HG02642 (cell line): ENCODE data around the gene PCK2.
A peak's percentile ranks its signal among the peaks of the same experiment; 100 is the strongest.

Source experiments
- ATAC-seq: cut with Tn5 transposase; IDR thresholded peaks from one replicate; pipeline ENCODE4 v1.9.1; 2021; ENCODE audit warnings: mild to moderate bottlenecking; ENCODE audit not compliant: unreplicated experiment, poor library complexity

PCK2 gene

DNA sequence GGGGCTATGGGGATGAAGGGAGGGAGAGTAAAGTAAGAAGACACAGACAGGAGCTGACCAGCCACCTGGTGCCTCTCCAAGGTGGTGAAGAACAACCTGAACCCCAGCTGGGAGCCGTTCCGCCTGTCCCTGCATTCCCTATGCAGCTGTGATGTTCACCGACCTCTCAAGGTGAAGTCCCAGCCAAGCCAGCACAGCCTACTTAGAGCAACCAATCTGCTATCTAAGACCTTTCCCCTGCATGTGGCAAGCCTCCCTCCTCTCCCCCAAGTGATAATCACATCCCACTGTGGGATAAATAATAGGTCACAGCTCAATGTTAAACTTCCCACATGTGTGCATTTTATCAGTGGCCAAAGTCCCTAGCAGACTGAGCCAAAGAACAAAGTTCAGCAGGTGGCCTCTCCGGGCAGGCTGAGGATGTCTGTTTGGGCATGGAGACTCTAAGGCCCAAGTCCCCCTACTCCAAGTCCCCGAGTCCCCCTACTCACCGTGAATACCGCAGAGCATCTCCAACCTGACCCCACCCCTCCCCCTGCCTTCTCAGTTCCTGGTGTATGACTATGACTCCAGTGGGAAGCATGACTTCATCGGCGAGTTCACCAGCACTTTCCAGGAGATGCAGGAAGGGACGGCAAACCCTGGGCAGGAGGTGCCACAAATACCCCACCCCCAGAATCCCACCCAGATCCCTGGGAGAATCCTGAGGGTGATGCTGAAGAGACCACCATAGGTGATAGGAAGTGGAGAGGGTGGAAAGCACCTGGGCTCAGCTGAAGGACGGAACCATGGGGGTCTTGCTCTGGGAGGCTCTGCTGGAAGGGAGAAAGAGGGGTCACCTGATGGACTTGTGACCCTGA is 19.3 kb upstream of the PCK2 start:
- no peak for ATAC-seq

DNA sequence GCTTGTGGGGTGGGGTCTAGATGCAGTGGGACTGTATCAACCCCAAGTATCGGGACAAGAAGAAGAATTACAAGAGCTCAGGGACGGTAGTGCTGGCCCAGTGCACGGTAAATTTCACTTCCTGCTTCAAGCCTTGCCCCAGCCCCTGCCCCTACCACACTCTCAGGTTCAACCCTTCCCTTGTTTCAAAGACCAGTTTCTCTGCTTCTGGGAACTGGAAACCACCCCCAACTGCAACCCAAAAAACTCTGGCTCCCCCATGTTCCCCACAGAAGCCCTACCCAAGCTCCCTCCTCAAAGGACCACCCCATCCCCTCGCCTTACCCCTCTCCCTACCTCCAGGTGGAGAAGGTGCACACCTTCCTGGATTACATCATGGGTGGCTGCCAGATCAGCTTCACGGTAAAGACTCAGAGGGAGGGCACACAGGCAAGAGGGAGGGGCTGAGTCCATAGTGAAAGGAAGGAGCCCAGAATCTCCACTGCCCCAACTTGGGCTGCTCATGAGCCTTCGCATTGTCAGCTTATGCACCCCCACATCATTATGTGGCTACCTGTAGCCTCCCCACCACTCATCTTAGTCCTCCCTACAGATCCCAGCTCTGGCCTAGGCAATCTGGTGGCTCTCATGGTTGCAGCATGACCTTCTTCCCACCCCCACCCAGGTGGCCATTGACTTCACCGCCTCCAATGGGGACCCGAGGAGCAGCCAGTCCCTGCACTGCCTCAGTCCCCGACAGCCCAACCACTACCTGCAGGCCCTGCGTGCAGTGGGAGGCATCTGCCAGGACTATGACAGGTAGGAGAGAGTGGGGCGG is 18.4 kb upstream of the PCK2 start:
- no peak for ATAC-seq

DNA sequence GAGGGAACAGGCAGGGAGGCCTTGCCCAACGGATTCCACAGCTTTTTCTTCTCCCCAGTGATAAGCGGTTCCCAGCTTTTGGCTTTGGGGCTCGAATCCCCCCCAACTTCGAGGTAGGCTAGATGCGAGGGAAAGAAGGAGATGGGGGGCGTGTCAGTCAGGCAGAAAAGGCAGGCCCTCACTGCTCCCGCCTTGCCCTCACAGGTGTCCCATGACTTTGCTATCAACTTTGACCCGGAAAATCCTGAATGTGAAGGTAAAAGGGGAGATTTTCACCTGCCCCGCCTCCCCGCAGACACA is 17.9 kb upstream of the PCK2 start:
- ATAC-seq = no peak

DNA sequence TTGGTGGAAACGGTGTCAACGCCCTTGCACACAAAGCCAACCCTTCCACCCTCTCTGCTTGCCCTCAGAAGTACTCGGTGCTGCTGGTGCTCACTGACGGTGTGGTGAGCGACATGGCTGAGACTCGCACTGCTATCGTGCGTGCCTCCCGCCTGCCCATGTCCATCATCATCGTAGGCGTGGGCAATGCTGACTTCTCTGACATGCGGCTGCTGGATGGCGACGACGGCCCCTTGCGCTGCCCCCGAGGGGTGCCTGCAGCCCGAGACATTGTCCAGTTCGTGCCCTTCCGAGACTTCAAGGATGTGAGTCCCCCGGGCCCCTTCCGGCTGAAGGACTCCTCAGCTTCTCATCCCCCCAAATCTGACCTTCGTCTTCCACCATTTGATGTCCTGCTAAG is 17.0 kb upstream of the PCK2 start:
- ATAC-seq = no peak

DNA sequence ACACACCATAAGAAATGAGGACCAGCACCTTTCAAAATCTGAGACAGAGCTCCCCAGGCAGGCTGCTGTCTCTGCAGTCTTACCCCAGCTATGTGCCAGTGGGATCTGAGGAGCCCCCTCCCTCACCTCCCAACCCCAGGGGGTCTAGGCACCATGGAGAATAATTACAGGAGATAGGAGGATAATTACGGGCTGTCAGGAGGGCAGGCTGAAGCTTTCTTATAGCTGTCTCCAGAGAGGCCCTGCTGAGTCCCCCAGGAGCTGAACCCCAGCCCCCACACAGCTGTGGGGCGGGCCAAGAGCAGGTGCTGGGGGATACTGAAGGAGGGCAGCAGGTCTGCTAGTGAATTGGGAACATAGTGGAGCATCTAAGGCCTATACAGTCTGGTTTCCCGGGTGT is 16.0 kb upstream of the PCK2 start:
- no peak for ATAC-seq

DNA sequence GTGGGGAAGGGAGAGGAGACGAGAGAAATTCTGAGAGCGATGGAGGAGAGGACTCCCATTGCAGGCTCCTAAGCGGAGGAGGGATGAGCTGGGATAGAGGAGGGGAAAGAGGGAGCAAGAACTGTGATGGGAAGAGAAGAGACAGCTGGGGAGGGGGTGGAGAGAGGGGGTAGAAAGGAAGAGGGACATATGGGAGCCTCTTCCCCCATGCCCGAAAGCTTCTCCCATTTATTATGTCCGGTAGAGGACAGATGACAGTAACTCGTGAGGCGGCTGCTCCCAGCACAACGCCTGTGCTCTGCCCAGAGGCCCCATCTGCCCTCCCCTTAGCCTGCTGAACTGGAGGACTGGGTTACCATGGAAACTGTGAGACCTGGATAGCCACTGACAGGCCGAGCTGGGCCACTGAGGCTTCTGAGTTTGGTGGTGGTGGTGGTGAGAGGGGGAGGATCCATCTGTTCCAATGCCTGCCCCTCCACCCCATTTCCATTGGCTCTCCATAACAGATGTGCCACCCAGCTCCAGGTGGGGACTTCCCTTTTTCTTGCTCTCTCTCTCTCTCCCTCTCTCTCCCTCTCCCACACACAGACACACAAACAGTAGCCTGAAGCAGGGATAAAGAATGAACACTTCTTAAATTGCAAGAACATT is 14.5 kb upstream of the PCK2 start:
- ATAC-seq = no peak

DNA sequence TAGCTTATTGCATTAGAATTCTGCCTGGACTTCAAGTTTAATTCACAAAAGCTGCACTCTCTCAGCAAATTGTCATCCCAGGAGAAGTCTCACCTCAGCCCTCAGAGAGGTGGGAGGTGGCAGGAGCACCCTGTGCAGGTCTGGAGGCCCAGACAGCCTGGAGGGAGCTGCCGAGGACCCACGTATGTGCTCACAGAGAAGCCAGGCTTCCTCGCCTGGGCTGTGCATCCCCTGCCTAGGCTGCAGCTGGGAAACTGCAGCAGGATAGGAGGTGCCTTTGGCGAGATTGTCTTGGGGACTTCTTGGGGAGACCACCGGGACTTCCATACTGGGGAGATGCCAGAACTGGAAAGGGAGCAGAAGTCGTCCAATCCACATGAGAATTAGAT is 14.0 kb upstream of the PCK2 start:
- ATAC-seq = no peak

DNA sequence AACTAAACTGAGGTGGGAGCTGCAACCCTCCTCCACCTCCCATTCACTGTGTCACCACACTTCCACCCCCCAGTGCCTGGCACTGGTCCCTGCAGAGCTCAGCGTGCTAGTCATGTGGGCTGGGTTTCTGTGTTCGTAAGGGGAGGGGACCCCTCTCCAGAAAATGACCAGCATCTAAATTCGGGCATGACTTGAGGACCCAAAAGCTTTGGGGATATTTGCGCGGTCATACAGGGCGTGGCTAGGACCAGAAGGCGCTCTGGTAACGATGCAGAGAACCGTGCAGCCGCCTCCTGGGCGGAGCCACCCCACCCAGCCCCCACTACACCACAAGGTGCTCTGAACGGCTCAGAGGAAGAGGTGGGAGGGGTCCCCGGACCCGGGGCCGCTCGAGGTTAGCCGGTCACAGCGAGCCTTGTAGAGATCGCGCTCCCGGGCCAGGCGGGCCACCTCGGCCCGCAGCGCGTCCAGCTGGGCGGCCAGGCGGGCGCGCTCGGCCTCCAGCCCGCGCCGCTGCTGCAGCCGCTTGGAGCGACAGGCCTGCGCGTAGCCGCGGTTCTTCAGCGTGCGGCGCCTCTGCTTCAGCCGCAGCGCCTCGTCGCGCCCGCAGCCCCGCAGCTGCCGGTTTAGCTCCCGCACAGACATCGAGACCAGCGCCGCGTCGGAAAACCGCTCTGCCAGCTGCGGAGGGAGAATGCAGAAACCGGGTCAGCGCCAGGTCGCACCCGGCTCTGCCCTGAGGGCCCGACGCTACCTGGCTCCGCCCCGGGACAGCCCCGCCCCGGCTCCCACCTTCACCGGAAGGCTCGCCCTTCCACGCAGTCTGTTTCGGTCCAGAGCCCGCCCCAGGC is 13.0 kb upstream of the PCK2 start:
- ATAC-seq = peak; percentile 81

DNA sequence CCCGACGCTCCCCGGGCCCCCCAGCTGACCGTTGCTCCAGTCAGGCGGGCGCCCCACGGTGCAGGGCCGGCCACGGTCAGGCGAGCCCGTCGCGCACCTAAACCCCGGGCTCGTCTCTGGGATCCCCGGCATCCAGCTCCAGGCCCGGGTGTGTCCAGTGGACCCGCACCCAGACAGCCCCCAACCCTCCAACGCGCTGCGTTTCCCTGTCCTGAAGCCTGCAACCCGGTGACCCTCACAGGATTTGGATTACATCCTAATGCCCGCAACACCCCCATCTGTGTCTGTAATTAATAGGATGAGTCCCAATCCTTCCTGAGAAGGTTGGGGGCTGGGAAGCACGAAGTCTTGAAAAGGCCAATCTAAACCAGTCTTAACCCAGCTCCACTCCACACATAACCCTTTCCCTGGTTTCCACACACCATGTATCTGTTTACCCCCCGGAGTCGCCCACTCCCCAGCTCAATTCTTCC is 12.3 kb upstream of the PCK2 start:
- ATAC-seq = no peak

DNA sequence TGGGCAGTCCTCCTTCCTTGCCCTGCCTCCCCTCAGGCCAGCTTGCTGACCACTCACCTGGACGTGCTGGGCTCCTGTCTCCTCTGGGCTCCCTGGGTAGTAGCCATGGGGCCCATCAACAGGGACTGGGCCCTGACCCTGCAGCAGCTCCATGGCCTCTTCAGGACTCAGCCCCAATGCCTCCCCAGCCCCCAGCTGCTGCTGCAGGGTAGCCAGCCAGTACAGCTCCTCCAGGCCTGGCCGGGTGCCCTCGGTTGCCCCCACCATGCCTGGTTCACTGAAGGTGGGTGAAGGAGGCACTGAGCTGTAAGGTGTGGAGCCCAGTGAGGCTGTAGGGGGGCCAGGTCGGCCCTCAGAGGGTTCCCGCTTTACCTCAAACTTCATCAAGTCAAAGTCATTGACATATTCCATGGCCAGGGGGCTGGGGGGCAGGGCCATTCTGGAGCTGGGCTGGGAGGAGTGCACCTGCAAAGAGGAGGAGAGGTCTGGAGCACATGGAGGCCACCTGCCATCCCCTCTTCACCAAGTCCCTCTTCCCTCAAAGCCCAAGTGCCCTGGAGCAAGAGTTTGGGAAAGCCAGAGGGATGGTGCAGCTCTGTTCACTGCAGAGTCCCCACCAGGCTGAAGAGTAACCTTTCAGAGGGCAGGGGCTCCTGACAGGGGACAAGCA is 11.6 kb upstream of the PCK2 start:
- ATAC-seq = no peak

DNA sequence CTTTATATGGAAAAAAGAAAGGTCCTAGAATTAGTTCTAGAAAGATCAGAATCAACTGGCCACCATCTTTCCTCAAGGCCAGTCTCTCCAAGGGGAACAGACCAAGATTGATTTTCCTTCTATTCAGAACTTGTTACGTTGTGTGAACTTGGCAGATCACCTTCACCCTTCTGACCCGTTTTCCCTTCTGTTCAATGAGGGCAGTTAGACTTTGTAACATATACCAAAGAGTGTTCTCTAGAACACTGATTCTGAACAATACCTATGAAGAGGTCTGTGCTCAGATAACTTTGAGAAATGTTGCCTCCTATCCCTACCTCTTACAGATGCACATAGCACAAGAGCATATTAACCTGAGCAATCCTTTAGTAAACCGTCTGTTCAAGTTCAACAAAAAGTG is 10.6 kb upstream of the PCK2 start:
- no peak for ATAC-seq

DNA sequence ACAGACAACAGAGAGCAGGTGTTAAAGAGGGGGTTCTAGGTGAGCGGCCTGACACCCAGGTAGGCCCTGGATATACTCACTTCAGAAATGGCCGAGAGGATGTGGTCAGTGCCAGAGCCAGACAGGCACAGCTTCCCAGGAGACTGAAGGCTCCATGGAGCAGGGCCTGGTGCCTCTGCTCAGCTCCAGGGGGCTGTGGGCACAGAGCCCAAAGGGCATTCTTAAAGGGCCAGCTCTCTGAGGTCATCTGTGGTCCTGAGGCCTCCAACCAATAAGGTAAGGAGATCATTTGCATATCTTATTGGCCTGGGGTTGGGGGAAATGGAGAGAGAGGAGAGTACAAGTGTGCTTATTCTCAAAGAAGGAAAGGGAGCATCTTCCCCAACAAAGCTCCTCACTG is 9.7 kb upstream of the PCK2 start:
- no peak for ATAC-seq

DNA sequence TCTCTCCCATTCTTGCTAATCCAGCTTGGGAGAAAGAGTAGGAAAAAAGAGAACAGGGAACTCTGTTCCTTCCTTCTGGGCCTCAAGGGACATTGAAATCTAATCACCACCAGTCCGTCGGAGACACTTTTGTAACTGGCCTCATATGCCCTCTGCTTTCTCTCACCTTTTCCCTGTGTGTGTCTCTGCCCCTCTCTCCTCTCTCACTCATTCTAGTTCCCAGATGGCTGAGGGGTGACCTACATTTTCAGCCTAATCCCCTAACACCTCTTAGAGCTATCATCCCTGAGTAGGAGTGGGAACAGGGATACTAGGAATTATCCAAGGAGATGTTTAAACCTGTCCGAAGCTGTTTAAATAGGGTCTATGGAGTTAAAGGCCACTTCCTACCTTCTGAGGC is 8.9 kb upstream of the PCK2 start:
- no peak for ATAC-seq

DNA sequence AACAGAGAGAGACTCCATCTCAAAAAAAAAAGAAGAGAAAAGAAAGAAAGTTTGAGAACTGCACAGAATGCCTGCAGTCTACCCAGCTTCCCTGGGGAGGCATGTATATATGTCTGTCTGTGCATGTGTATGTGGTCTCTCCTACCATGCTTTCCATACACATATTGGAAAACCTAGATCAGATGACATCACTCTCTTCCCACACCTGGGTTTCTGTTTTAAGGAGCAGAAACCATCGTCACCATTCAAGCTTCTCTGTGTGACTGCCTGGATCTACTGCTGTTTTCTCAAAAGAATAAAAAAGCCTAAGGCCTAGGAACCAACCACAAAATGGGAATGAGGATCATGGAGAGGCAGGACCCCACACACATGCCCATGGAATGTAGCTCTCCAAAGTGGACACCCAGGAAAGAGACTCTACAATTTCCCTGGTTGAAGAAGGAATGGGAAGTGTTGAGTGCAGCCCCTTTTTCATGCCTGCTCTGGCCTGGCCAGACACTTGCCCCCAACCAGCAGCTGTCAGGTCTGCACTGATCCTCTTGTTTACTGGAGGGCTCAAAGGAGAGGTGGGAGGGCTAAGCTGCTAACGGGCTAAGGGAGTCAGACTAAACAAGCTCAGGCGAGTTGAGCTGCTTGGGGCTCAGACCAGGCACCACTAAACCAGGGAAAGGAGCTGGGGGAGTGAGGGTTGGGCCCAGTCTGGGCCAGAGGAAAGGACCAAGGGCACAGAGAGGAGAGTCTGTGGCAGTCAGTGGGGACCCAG is 7.7 kb upstream of the PCK2 start:
- no peak for ATAC-seq

DNA sequence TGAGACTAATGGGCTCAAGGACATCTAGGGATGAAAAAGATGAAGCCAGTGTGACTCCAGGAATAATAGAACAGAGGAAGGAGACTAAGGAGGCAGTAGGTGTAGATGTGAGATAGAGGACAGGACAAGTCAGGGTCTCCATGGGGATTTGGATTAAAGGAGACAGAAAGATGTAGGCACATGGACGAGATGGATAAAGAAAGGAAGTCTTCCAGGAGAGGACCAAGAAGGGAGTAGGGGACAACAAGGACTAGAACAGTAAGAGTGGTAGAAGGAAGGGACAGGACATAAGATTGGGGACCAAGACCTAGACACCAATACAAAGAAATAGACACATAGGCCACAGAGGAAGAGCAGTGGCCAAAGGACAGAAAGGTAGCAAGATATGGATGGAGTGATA is 7.1 kb upstream of the PCK2 start:
- ATAC-seq = no peak

DNA sequence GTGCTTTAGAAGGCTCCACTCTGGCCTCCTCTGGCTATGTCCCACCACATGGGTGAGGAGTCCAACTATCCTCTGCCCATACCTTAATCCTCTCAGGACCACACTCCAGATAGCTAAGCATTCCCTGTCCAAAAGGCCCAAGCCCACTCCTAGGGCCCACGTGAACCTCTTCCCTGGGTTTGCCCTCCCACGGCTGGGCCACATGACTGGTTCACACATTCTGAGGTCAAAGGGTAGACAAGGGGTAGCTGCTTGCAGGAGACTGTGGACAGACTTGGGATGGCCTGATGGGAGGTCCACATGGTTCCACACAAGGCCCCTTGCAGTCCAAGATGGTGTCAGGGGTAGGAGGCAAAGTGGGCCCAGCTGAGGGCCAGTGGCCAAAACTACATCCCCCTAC is 6.0 kb upstream of the PCK2 start:
- no peak for ATAC-seq

DNA sequence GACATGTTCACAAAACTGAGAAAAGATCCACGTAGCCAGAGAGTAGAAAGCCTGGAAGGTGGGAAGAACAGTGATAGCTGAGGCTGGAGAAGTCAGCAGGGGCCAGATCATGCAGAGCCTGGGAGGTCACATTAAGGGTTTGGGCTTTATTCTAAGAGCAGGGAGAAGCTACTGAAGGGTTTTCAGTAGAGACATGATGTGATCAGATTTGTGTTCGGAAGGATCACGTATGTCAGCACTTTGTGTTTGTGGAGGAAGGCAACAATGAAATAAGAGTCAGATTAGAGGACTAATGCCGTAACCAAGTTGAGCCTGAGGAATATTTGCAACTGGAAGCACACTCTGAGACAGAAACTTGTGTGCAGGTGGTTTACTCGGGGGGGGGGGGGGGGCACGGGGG is 4.2 kb upstream of the PCK2 start:
- ATAC-seq = no peak

DNA sequence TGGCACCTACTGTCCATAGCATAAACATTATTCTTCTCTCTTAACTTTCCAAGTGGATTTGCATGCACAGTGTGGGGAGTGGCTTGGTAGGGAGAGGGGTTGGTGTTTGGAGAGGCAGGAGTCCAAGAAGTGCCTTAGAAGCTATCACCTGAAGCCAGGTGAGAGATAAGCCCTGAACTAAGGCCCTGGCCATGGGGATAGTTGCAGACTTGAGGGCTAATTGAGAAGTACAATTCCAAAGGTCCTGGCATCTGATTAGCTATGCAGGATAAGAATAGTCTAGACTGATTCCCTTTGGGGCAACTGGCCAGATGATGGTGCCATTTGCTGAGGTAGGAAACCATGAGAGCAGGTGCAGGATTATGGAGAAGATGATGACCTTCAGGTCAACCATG is 2.0 kb upstream of the PCK2 start:
- no peak for ATAC-seq

DNA sequence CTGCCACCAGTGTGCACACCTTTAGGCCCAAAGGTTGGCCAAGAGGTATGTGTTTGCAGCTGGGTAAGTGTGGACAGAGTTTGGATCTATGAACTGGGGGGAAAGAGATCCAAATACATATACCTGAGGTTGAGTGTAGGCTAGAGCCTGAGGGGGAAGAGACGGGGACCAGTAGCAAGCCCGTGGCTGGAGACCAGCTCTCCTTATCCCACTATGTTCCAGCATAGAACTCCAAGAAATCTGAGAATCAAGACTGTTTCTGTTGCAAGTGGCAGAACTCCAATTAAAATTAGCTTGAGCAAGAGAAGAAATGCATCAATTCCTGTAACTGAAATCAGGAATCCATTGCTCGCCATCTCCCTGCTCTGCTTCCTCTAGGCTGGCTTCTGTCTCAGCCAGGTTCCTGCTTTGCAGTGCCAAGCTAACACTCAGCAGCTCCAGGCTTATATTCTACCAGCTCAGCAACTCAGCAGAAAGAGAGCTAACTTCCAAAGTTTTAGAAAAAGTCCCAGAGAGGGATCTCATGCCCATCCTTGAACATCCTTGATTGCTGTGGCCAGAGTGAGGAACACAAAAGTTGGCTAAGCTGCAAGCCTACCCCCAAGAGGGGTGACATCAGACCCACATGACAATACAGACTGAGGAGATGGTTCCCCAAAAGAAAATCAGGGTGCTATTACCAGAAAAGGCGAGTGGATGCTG is 1.5 kb upstream of the PCK2 start:
- no peak for ATAC-seq
